Endothelial cell of umbilical vein (primary cell): ENCODE results near the gene KRTAP2-3. TPM values are rescaled to one million over a fixed set of nuclear protein-coding genes. Genes with fewer than 3 reads are reported as not detected.
"Not testable (repeated sequence)": the region's sequence is repeated elsewhere in the genome, so short reads cannot be mapped to it uniquely, and the experiment has no call there.

Source experiments
- BruUV-seq: library from RNA; stranded (reverse); fragments of 400-500 nt; replicated peaks from 2 replicates; lab custom pipeline; 2021; lab: Mats Ljungman, UMichigan
- CTCF ChIA-PET: fragments of 300-600, 350-600 bp; sonication (Branson Sonifier 250); formaldehyde crosslinking; loops from one replicate; lab custom pipeline; 2021; ENCODE audit warnings: antibody characterized with exemption, inconsistent platforms; lab: Charles Lee
- POLR2A ChIA-PET: fragments of 300-600, 350-600 bp; sonication (Branson Sonifier 250); formaldehyde crosslinking; loops from one replicate; lab custom pipeline; 2021; ENCODE audit warnings: antibody characterized with exemption, inconsistent platforms; lab: Charles Lee
- DNase-seq: peaks from one replicate; pipeline ENCODE4 v3.0.0-alpha.2; 2011; ENCODE audit warnings: low read depth, low spot score
- FAIRE-seq: peaks from 2 replicates; lab custom pipeline; 2011; peaks lifted over from hg19 to GRCh38; lab: Jason Lieb, UNC
- H2AFZ ChIP-seq: 2 replicates; pipeline ENCODE4 v1.6.0; 2012; ENCODE audit warnings: low read depth, low read length, control low read depth, inconsistent platforms
- H3K27ac ChIP-seq: 2 replicates; pipeline ENCODE4 v1.5.1; 2011; ENCODE audit warnings: low read depth, mild to moderate bottlenecking, control low read depth, low read length, moderate library complexity; ENCODE audit not compliant: insufficient read depth
- H3K27me3 ChIP-seq, 2 experiments: 2 replicates each; pipeline versions ENCODE4 v1.6.0 to v1.6.1; 2011; ENCODE audit warnings: low read length in 2 of 2, mixed read lengths in 1 of 2; ENCODE audit not compliant: control insufficient read depth in 2 of 2, insufficient read depth in 2 of 2
- H3K36me3 ChIP-seq, 2 experiments: 2 replicates in 1 of 2; 3 replicates in 1 of 2; pipeline ENCODE4 v1.5.1; 2011; ENCODE audit warnings: low read length in 2 of 2, mild to moderate bottlenecking in 1 of 2, moderate library complexity in 1 of 2; ENCODE audit not compliant: control insufficient read depth in 2 of 2, insufficient read depth in 2 of 2; ENCODE audit errors: extremely low read depth in 1 of 2
- H3K4me1 ChIP-seq: 3 replicates; pipeline ENCODE4 v1.5.1; 2011; ENCODE audit warnings: mild to moderate bottlenecking, low read length; ENCODE audit not compliant: control insufficient read depth, insufficient read depth; ENCODE audit errors: extremely low read depth
- H3K4me2 ChIP-seq: 2 replicates; pipeline ENCODE4 v1.6.1; 2011; ENCODE audit warnings: low read length, control low read depth, mixed read lengths; ENCODE audit not compliant: insufficient read depth
- H3K4me3 ChIP-seq, 3 experiments: fragments of 200-600 bp in 1 of 3; sonication (generic), shearing (Covaris generic) in 1 of 3; replicated peaks in 1 of 3; 2 replicates each; pipeline ENCODE4 v1.5.1; 2011 to 2016; ENCODE audit warnings: control low read depth in 3 of 3, low read length in 3 of 3, mild to moderate bottlenecking in 2 of 3, inconsistent platforms in 1 of 3, low read depth in 1 of 3, moderate library complexity in 1 of 3; ENCODE audit not compliant: insufficient read depth in 1 of 3
- H3K79me2 ChIP-seq: 2 replicates; pipeline ENCODE4 v1.6.0; 2012; ENCODE audit warnings: low read length, inconsistent platforms; ENCODE audit not compliant: control insufficient read depth, insufficient read depth
- H3K9ac ChIP-seq: replicated peaks from 2 replicates; pipeline ENCODE3; 2011; ENCODE audit warnings: low read length, control low read depth; ENCODE audit not compliant: insufficient read depth; ENCODE audit errors: extremely low read depth
- H3K9me1 ChIP-seq: replicated peaks from 3 replicates; pipeline ENCODE4 v1.6.0; 2011; ENCODE audit warnings: mild to moderate bottlenecking, low read length; ENCODE audit not compliant: control insufficient read depth, insufficient read depth; ENCODE audit errors: extremely low read depth
- H3K9me3 ChIP-seq: replicated peaks from 2 replicates; pipeline ENCODE4 v1.5.1; 2012; ENCODE audit warnings: low read length, inconsistent platforms; ENCODE audit not compliant: control insufficient read depth, insufficient read depth
- H4K20me1 ChIP-seq: replicated peaks from 2 replicates; pipeline ENCODE3; 2011; ENCODE audit warnings: mild to moderate bottlenecking, low read length; ENCODE audit not compliant: control insufficient read depth, insufficient read depth; ENCODE audit errors: extremely low read depth
- EZH2 ChIP-seq: IDR thresholded peaks from 2 replicates; pipeline ENCODE4 v1.6.1; 2012; ENCODE audit warnings: borderline replicate concordance, low read depth, mild to moderate bottlenecking, moderate library complexity, low read length, inconsistent platforms; ENCODE audit not compliant: severe bottlenecking
- FOS ChIP-seq: IDR thresholded peaks from 2 replicates; pipeline ENCODE4 v1.6.1; 2011; ENCODE audit warnings: mild to moderate bottlenecking, low read length, moderate library complexity, borderline replicate concordance; ENCODE audit not compliant: insufficient read depth
- GATA2 ChIP-seq: IDR thresholded peaks from 2 replicates; pipeline ENCODE4 v1.7.0; 2011; ENCODE audit warnings: low read depth, mild to moderate bottlenecking, moderate library complexity, mixed read lengths, low read length; ENCODE audit not compliant: insufficient read length, insufficient read depth
- JUN ChIP-seq: IDR thresholded peaks from 2 replicates; pipeline ENCODE4 v1.6.1; 2011; ENCODE audit warnings: borderline replicate concordance, low read depth; ENCODE audit not compliant: insufficient read length, insufficient read depth
- MYC ChIP-seq: IDR thresholded peaks from one replicate; pipeline ENCODE4 v1.6.1; 2011; ENCODE audit warnings: mild to moderate bottlenecking, low read depth, low read length
- POLR2A ChIP-seq: IDR thresholded peaks from 2 replicates; pipeline ENCODE4 v1.6.1; 2012; ENCODE audit warnings: low read depth, mild to moderate bottlenecking, control low read depth, low read length
- POLR2AphosphoS5 ChIP-seq: IDR thresholded peaks from 2 replicates; pipeline ENCODE4 v1.6.1; 2012; ENCODE audit warnings: low read depth, mild to moderate bottlenecking, control low read depth, low read length, moderate library complexity; ENCODE audit not compliant: insufficient read depth
- dilution Hi-C: fragments of 300-500 bp; cut with MboI; formaldehyde crosslinking; loops from one replicate; pipeline ENCODE4 v1.15.0; 2019; ENCODE audit warnings: low sequenced_read_pairs; ENCODE audit not compliant: extremely low pct_ligation_motif_present
- intact Hi-C: fragments of 100-400 bp; cut with micrococcal nuclease; formaldehyde crosslinking; loops from one replicate; pipeline ENCODE4 v1.10.0; 2022
- polyA plus RNA-seq, 4 experiments: library from polyadenylated mRNA; depleted of rRNA in 3 of 4; stranded (reverse) in 3 of 4; unstranded in 1 of 4; fragments of >200 nt; gene quantifications; 2 replicates each; pipeline versions ENCODE4 v1.2.1 to v1.2.3, GENCODE V29; 2011 to 2012; ENCODE audit warnings: missing spikeins in 1 of 4
- total RNA-seq: library from RNA; stranded (reverse); gene quantifications from 2 replicates; pipeline ENCODE4 v1.2.3, GENCODE V29; 2021
- TF ChIP-seq, protein P1 (sequence below), 2 donors: IDR thresholded peaks; 1 replicate in 1 of 2; 2 replicates in 1 of 2; pipeline ENCODE4 v1.5.1; 2011; ENCODE audit warnings: low read length in 2 of 2, mild to moderate bottlenecking in 2 of 2, moderate library complexity in 2 of 2, control low read depth in 1 of 2, inconsistent platforms in 1 of 2, low read depth in 1 of 2; ENCODE audit not compliant: insufficient read depth in 1 of 2; ENCODE audit errors: extremely low read depth in 1 of 2
- TF ChIP-seq, protein P2 (sequence below): IDR thresholded peaks from 2 replicates; pipeline ENCODE4 v1.6.1; 2011; ENCODE audit not compliant: insufficient read depth, insufficient read length

KRTAP2-3 gene
- total and polyA plus RNA-seq, 2 donors (not counting 3 experiments of a cell fraction or from before 2014, with no cell fraction given): not detected

DNA sequence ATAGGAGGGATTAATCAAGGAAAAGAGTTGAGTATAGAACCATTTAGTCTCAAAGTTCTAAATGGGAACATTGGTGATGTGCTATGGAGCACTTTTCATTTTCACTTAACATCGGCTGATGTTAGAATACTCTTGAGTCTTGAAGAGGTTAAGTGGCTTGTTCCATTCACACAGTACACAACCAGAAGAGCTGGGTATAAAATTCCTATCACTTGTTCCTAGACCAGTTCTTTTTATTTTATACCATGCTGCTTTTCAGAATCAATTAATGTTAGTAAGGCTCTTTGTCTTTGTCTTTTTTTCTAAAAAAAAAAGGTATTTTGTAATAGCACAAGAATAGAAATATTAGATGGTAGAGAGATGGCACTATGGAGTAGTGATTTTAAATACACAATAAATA is 17.0 kb downstream of the KRTAP2-3 start:
- Histone ChIP-seq H3K9me3 (no peaks in the 10 kb centered on the region), H3K9me1 (no peaks in the 10 kb centered on the region), H3K27ac (no peak overlapping the region), H3K4me3 (no peak overlapping the region), H3K27me3 (peaks cover 0 to 4% of the 10 kb centered on the region in 2 experiments), H3K9ac (no peak overlapping the region), H4K20me1 (no peaks in the 10 kb centered on the region), H3K4me1 (no peaks in the 10 kb centered on the region), H2AFZ (no peak overlapping the region), H3K36me3 (no peaks in the 10 kb centered on the region), H3K79me2 (no peaks in the 10 kb centered on the region), H3K4me2 (no peak overlapping the region)
- dilution Hi-C loops (no loop called here), intact Hi-C loops (no loop called here)
- DNase-seq (no peak), FAIRE-seq (no peak)
- TF ChIP-seq EZH2: no peak
- no peak for TF ChIP-seq POLR2AphosphoS5
- no peak for TF ChIP-seq MYC
- TF ChIP-seq JUN: no peak
- no peak for TF ChIP-seq FOS
- no peak for TF ChIP-seq GATA2
- TF ChIP-seq, protein P1, sequence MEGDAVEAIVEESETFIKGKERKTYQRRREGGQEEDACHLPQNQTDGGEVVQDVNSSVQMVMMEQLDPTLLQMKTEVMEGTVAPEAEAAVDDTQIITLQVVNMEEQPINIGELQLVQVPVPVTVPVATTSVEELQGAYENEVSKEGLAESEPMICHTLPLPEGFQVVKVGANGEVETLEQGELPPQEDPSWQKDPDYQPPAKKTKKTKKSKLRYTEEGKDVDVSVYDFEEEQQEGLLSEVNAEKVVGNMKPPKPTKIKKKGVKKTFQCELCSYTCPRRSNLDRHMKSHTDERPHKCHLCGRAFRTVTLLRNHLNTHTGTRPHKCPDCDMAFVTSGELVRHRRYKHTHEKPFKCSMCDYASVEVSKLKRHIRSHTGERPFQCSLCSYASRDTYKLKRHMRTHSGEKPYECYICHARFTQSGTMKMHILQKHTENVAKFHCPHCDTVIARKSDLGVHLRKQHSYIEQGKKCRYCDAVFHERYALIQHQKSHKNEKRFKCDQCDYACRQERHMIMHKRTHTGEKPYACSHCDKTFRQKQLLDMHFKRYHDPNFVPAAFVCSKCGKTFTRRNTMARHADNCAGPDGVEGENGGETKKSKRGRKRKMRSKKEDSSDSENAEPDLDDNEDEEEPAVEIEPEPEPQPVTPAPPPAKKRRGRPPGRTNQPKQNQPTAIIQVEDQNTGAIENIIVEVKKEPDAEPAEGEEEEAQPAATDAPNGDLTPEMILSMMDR (IDR thresholded peaks at IDR 0.05; ENCODE audit: extremely low read depth in 1 of 2, insufficient read depth in 1 of 2, low read depth in 1 of 2, low read length in 2 of 2): no peak
- TF ChIP-seq, protein P2, sequence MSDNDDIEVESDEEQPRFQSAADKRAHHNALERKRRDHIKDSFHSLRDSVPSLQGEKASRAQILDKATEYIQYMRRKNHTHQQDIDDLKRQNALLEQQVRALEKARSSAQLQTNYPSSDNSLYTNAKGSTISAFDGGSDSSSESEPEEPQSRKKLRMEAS: no peak
- no peak for TF ChIP-seq POLR2A
- POLR2A ChIA-PET: no interaction called here
- BruUV-seq: no TSS peak
- CTCF ChIA-PET: interaction anchor here (1.0 kb wide), 1 partner anchor 8 kb away, joined by 3 read pairs; the partner anchor contains the start of gene KRTAP1-3

DNA sequence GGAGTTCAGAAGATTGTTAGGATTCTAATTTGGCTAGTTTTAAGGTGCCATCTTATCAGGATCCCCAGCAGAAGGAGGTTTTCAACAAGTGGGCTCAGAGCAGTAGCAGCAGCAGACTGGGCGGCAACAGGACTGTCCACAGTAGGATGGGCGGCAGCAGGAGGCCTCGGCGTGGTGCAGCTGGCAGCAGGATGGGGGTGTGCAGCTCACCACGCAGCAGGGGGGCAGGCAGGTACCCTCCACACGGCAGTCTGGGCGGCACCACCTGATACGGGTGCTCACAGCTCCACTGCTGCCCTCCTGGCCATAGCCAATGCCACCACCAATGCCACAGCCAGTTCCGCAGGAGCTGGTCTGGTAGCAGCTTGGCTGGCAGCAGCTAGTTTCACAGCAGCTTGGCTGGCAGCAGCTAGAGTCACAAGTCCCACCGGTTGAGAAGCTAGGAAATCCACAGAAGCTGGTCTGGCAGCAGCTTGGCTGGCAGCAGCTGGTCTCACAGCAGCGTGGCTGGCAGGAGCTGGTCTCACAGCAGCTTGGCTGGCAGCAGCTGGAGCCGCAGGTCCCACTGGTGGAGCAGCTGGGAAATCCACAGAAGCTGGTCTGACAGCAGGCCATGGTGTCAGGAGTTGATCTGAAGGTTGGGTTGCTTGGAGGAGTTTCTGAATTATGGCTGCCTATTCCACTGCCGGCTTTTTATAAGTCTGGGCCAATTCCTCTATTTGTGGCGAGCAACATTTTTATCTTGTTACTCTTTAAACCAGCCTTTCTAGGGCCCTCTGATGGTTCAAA is 18.9 kb downstream of the KRTAP2-3 start, which contains the start of gene KRTAP1-1:
KRTAP1-1 (minus strand) TSS at position 668 of the 789 bp plus-strand sequence; CDS start at position 615, 53 bp downstream.
- H3K79me2 ChIP-seq, POLR2A ChIA-PET, BruUV-seq, H3K9ac ChIP-seq, H2AFZ ChIP-seq, H3K36me3 ChIP-seq, FAIRE-seq, H3K9me3 ChIP-seq, H3K4me2 ChIP-seq, H3K27ac ChIP-seq, dilution Hi-C loops, H4K20me1 ChIP-seq, CTCF ChIA-PET, H3K27me3 ChIP-seq, H3K4me3 ChIP-seq, DNase-seq, H3K4me1 ChIP-seq, intact Hi-C loops, H3K9me1 ChIP-seq: not testable (repeated sequence)
